DND-41 (cell line): ENCODE measurements around the gene CCDC85C.

Experiments used
- ATAC-seq: fragments of 200-7000 bp; cut with Tn5 transposase; 3 replicates; pipeline ENCODE4 v1.9.1; 2021; ENCODE audit warnings: low read depth; ENCODE audit not compliant: insufficient read depth
- DNase-seq: peaks from one replicate; pipeline ENCODE4 v3.0.0-alpha.2; 2020
- H2AFZ ChIP-seq: 2 replicates; pipeline ENCODE4 v1.6.0; 2012; ENCODE audit warnings: low read depth, low read length
- H3K27ac ChIP-seq: 2 replicates; pipeline ENCODE4 v1.5.1; 2012; ENCODE audit warnings: low read length, inconsistent platforms
- H3K27me3 ChIP-seq: fragments of 200-600 bp; sonication (generic); 2 replicates; pipeline ENCODE4 v1.6.0; 2012; ENCODE audit warnings: low read length, mild to moderate bottlenecking, inconsistent platforms; ENCODE audit not compliant: insufficient read depth, poor library complexity
- H3K36me3 ChIP-seq: 2 replicates; pipeline ENCODE4 v1.5.1; 2012; ENCODE audit warnings: low read length, inconsistent platforms; ENCODE audit not compliant: insufficient read depth
- H3K4me1 ChIP-seq: 2 replicates; pipeline ENCODE4 v1.5.1; 2012; ENCODE audit warnings: mild to moderate bottlenecking, low read length; ENCODE audit not compliant: insufficient read depth
- H3K4me2 ChIP-seq: 2 replicates; pipeline ENCODE4 v1.6.0; 2012; ENCODE audit warnings: mild to moderate bottlenecking, moderate library complexity, low read length, inconsistent platforms; ENCODE audit not compliant: insufficient read depth
- H3K4me3 ChIP-seq, 2 experiments: fragments of 200-600 bp in 1 of 2; shearing (Covaris generic) in 1 of 2; 2 replicates each; pipeline ENCODE4 v1.5.1; 2012 to 2016; ENCODE audit warnings: inconsistent platforms in 2 of 2, low read length in 2 of 2, mild to moderate bottlenecking in 2 of 2, low read depth in 1 of 2, moderate library complexity in 1 of 2
- H3K79me2 ChIP-seq: 2 replicates; pipeline ENCODE4 v1.6.0; 2012; ENCODE audit warnings: low read length, inconsistent platforms; ENCODE audit not compliant: insufficient read depth
- H3K9ac ChIP-seq: 2 replicates; pipeline ENCODE4 v1.6.0; 2012; ENCODE audit warnings: low read depth, mild to moderate bottlenecking, inconsistent platforms, low read length, moderate library complexity
- H3K9me3 ChIP-seq: 2 replicates; pipeline ENCODE4 v1.5.1; 2012; ENCODE audit warnings: low read length, moderate library complexity, mild to moderate bottlenecking, inconsistent platforms; ENCODE audit not compliant: insufficient read depth, severe bottlenecking
- H4K20me1 ChIP-seq: 2 replicates; pipeline ENCODE4 v1.6.0; 2012; ENCODE audit warnings: low read length; ENCODE audit not compliant: insufficient read depth
- CTCF ChIP-seq: IDR thresholded peaks from 2 replicates; pipeline ENCODE4 v1.5.1; 2012; ENCODE audit warnings: borderline replicate concordance, low read length, moderate library complexity, mild to moderate bottlenecking; ENCODE audit not compliant: poor library complexity, severe bottlenecking; ENCODE audit errors: extremely low read depth
- EZH2 ChIP-seq: IDR thresholded peaks from 3 replicates; pipeline ENCODE4 v1.6.1; 2012; ENCODE audit warnings: borderline replicate concordance, low read depth, mild to moderate bottlenecking, moderate library complexity, low read length, inconsistent platforms; ENCODE audit not compliant: severe bottlenecking

The CCDC85C gene

GRCh38 chr14:99467336-99468078 is 136.5 kb downstream of the CCDC85C start:
- no peaks in the 10 kb centered on the region for H3K4me1 ChIP-seq
- DNase-seq (no peak), ATAC-seq (no peak)
- H3K9me3 ChIP-seq: no peaks in the 10 kb centered on the region
- peaks cover 84% of the 10 kb centered on the region for H3K79me2 ChIP-seq
- no peak overlapping the region for H3K4me3 ChIP-seq
- H3K9ac ChIP-seq: no peak overlapping the region
- no peak for TF ChIP-seq CTCF
- H3K27me3 ChIP-seq: no peaks in the 10 kb centered on the region
- H2AFZ ChIP-seq: no peak overlapping the region
- H4K20me1 ChIP-seq: peaks cover 75% of the 10 kb centered on the region
- H3K4me2 ChIP-seq: no peak overlapping the region
- H3K36me3 ChIP-seq: peaks cover 35% of the 10 kb centered on the region
- no peak overlapping the region for H3K27ac ChIP-seq

- Histone ChIP-seq H3K79me2 (peaks cover 77% of the 10 kb centered on the region), H4K20me1 (peaks cover 68% of the 10 kb centered on the region)
- DNase-seq: no peak
Observed at GRCh38 chr14:99466758-99467157, 137.2 kb downstream of the CCDC85C start.

GRCh38 chr14:99465288-99465687 is 138.7 kb downstream of the CCDC85C start:
- H3K4me3 ChIP-seq: no peak overlapping the region
- H3K27me3 ChIP-seq: no peaks in the 10 kb centered on the region
- no peak overlapping the region for H3K4me2 ChIP-seq
- H4K20me1 ChIP-seq: peaks cover 56% of the 10 kb centered on the region
- TF ChIP-seq EZH2 (no peak), CTCF (no peak)
- H3K79me2 ChIP-seq: peaks cover 62% of the 10 kb centered on the region
- ATAC-seq (no peak), DNase-seq (no peak)
- peaks cover 56% of the 10 kb centered on the region for H3K36me3 ChIP-seq
- H3K9ac ChIP-seq: no peak overlapping the region
- no peaks in the 10 kb centered on the region for H3K9me3 ChIP-seq
- no peaks in the 10 kb centered on the region for H3K4me1 ChIP-seq
- no peak overlapping the region for H2AFZ ChIP-seq
- no peak overlapping the region for H3K27ac ChIP-seq

More at GRCh38 chr14:99466758-99467157, 137.2 kb downstream of the CCDC85C start:
- Histone ChIP-seq H2AFZ (no peak overlapping the region), H3K27ac (no peak overlapping the region), H3K4me3 (no peak overlapping the region), H3K36me3 (peaks cover 42% of the 10 kb centered on the region), H3K4me2 (no peak overlapping the region), H3K9me3 (no peaks in the 10 kb centered on the region), H3K4me1 (no peaks in the 10 kb centered on the region), H3K9ac (no peak overlapping the region), H3K27me3 (no peaks in the 10 kb centered on the region)
- TF ChIP-seq CTCF (no peak), EZH2 (no peak)
- ATAC-seq: no peak
